ENCODE measurements around the gene GKN1.

DNA sequence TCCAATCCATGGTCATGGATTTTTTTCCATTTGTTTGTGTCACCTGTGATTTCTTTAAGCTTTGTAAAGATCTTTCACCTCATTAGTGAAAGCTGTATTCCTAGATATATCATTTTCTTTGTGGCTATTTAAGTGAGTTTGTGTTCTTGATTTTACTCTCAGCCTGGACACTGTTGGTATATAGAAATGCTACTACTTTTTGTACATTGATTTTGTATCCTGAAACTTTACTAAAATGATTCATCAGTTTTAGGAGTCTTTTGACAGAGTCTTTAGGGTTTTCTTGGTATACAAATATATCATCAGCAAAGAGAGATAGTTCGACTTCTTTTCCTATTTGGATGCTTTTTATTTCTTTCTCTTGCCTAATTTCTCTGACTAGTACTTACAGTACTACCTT lies 34.1 kb upstream of the GKN1 start:
- TF ChIP-seq, protein P1, sequence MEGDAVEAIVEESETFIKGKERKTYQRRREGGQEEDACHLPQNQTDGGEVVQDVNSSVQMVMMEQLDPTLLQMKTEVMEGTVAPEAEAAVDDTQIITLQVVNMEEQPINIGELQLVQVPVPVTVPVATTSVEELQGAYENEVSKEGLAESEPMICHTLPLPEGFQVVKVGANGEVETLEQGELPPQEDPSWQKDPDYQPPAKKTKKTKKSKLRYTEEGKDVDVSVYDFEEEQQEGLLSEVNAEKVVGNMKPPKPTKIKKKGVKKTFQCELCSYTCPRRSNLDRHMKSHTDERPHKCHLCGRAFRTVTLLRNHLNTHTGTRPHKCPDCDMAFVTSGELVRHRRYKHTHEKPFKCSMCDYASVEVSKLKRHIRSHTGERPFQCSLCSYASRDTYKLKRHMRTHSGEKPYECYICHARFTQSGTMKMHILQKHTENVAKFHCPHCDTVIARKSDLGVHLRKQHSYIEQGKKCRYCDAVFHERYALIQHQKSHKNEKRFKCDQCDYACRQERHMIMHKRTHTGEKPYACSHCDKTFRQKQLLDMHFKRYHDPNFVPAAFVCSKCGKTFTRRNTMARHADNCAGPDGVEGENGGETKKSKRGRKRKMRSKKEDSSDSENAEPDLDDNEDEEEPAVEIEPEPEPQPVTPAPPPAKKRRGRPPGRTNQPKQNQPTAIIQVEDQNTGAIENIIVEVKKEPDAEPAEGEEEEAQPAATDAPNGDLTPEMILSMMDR (IDR thresholded peaks at IDR 0.05), result no peak
- no peak for TF ChIP-seq POLR2A (IDR thresholded peaks at IDR 0.05)
- TF ChIP-seq POLR2AphosphoS5 (IDR thresholded peaks at IDR 0.05), result no peak
